SIG-M5 treated with dmso at 0.1 percent for 504 hours (cell line): Measurements from ENCODE around the gene CRIP2.

Source experiments
- DNase-seq: peaks from one replicate; lab custom pipeline; 2025; ENCODE audit not compliant: unreplicated experiment; lab: John Stamatoyannopoulos, UW

CRIP2 gene

GRCh38 chr14:105496831-105497591 lies 22.4 kb downstream of the CRIP2 start:
- DNase-seq = no peak

GRCh38 chr14:105497671-105498429 lies 23.2 kb downstream of the CRIP2 start:
- no peak for DNase-seq

- DNase-seq = no peak
Measured at GRCh38 chr14:105498430-105499255, 24.0 kb downstream of the CRIP2 start.

- DNase-seq = no peak
Measured at GRCh38 chr14:105499256-105500035, 24.8 kb downstream of the CRIP2 start.

GRCh38 chr14:105500036-105500725 lies 25.6 kb downstream of the CRIP2 start:
- DNase-seq = no peak

- DNase-seq = no peak
Measured at GRCh38 chr14:105500726-105501101, 26.1 kb downstream of the CRIP2 start.

GRCh38 chr14:105501504-105502291 lies 27.1 kb downstream of the CRIP2 start:
- DNase-seq = no peak

GRCh38 chr14:105502446-105503295 lies 28.1 kb downstream of the CRIP2 start:
- DNase-seq = no peak

GRCh38 chr14:105503296-105503640 lies 28.6 kb downstream of the CRIP2 start:
- no peak for DNase-seq

- DNase-seq = no peak
Measured at GRCh38 chr14:105503935-105504692, 29.5 kb downstream of the CRIP2 start.

GRCh38 chr14:105505101-105505500 lies 30.5 kb downstream of the CRIP2 start:
- no peak for DNase-seq

GRCh38 chr14:105507247-105507646 lies 32.6 kb downstream of the CRIP2 start:
- DNase-seq = no peak

- no peak for DNase-seq
Measured at GRCh38 chr14:105508069-105508468, 33.4 kb downstream of the CRIP2 start.

GRCh38 chr14:105508601-105509000 lies 34.0 kb downstream of the CRIP2 start:
- DNase-seq = no peak

- DNase-seq = no peak
Measured at GRCh38 chr14:105517096-105517495, 42.5 kb downstream of the CRIP2 start.

- DNase-seq = no peak
Measured at GRCh38 chr14:105519946-105520698, 45.5 kb downstream of the CRIP2 start.

- DNase-seq = no peak
Measured at GRCh38 chr14:105525326-105525725, 50.7 kb downstream of the CRIP2 start.
